ENCODE measurements around the gene TMEM258. TPM values are rescaled to one million over a fixed set of nuclear protein-coding genes. Genes with fewer than 3 reads are reported as not detected.

The TMEM258 gene
- total and polyA plus RNA-seq, 9 of the 15 experiments (the other 6 are each of a cell fraction or from before 2014, with no cell fraction given) = 97.2 to 856 (median 231) TPM

- TF ChIP-seq BHLHE40 (IDR thresholded peaks at IDR 0.05; ENCODE audit: low read length) (peak; percentile 94), NCOA4 (IDR thresholded peaks at IDR 0.05; ENCODE audit: partially characterized antibody) (no peak), SMAD3 (CRISPR knock-in tag; conservative IDR thresholded peaks at IDR 0.05) (no peak), KDM2B (CRISPR knock-in tag; IDR thresholded peaks at IDR 0.05) (no peak), C11orf30 (IDR thresholded peaks at IDR 0.05; ENCODE audit: low read depth) (peak; percentile 98), POLR2B (IDR thresholded peaks at IDR 0.05; ENCODE audit: low read depth, partially characterized antibody) (peak; percentile 84), FOSL1 (tag; conservative IDR thresholded peaks at IDR 0.05) (peak; percentile 35; the same call in 1 of the 2 replicates), ETS1 (conservative IDR thresholded peaks at IDR 0.05; ENCODE audit: control insufficient read depth, low read depth, low read length) (peak; percentile 89; the same call in 1 of the 2 replicates), TRIM24 (IDR thresholded peaks at IDR 0.05) (peak in 1 of 2 experiments; percentile 51; a peak in 2 of 4 replicates), THRB (CRISPR knock-in tag; conservative IDR thresholded peaks at IDR 0.05) (no peak; the same call in 1 of the 2 replicates), CEBPG (CRISPR knock-in tag; IDR thresholded peaks at IDR 0.05) (0 out of 2 replicates have a peak, but pooled peaks have one; percentile 19), CEBPG (tag; conservative IDR thresholded peaks at IDR 0.05 in 1 of 2, IDR thresholded peaks at IDR 0.05 in 1 of 2) (no peak), SMARCC2 (IDR thresholded peaks at IDR 0.05; ENCODE audit: low read depth) (no peak), ESRRA (IDR thresholded peaks at IDR 0.05; ENCODE audit: borderline replicate concordance, low read depth) (no peak), NFE2 (IDR thresholded peaks at IDR 0.05; ENCODE audit: low read depth) (no peak), ZNF444 (CRISPR knock-in tag; IDR thresholded peaks at IDR 0.05) (no peak), NFYB (IDR thresholded peaks at IDR 0.05; ENCODE audit: extremely low read depth, insufficient read length) (no peak), ARID3B (CRISPR knock-in tag; IDR thresholded peaks at IDR 0.05; ENCODE audit: borderline replicate concordance) (no peak), RAD21 (CRISPR knock-in tag; conservative IDR thresholded peaks at IDR 0.05 in 1 of 2, IDR thresholded peaks at IDR 0.05 in 1 of 2) (no peak), RBM14 (IDR thresholded peaks at IDR 0.05; ENCODE audit: borderline replicate concordance, insufficient read depth, low read depth, low read length) (no peak), ATF7 (IDR thresholded peaks at IDR 0.05) (peak; percentile 76; the same call in 1 of the 2 replicates), ZNF175 (CRISPR knock-in tag; IDR thresholded peaks at IDR 0.05; ENCODE audit: low read depth) (peak; percentile 64; the same call in 1 of the 2 replicates), TCF3 (CRISPR knock-in tag; IDR thresholded peaks at IDR 0.05) (peak; percentile 3; the same call in 1 of the 2 replicates)
Observed at GRCh38 chr11:61792310-61793082, at the start of gene TMEM258, which contains the start of gene FEN1 (continued).

Measured in K562 (cell line).